AG04449 (cell line): Measurements from ENCODE around the gene SLC45A3.

Source experiments
- CTCF ChIA-PET: fragments of 350-600 bp; formaldehyde crosslinking; extraction: SDS; loops from one replicate; lab custom pipeline; 2021; ENCODE audit warnings: antibody characterized with exemption; lab: Yijun Ruan, JAX
- POLR2A ChIA-PET: fragments of 400-600, 350-600 bp; formaldehyde crosslinking; extraction: SDS; loops from one replicate; lab custom pipeline; 2020; ENCODE audit warnings: antibody characterized with exemption, inconsistent platforms; lab: Yijun Ruan, JAX
- DNase-seq: peaks from one replicate; pipeline ENCODE4 v3.0.0-alpha.2; 2010; ENCODE audit warnings: low read depth, low spot score
- H3K4me3 ChIP-seq: 2 replicates; pipeline ENCODE4 v1.5.1; 2011; ENCODE audit warnings: low read depth, mild to moderate bottlenecking, control low read depth, low read length
- TF ChIP-seq, protein P1 (sequence below): IDR thresholded peaks from one replicate; pipeline ENCODE4 v1.5.1; 2011; ENCODE audit warnings: mild to moderate bottlenecking, moderate library complexity, low read length, control low read depth, inconsistent platforms; ENCODE audit not compliant: insufficient read depth; ENCODE audit errors: missing control alignments

SLC45A3 gene

GRCh38 chr1:205627956-205628355, 52.4 kb downstream of the SLC45A3 start:
- no peak for DNase-seq
- ChIA-PET POLR2A (no interaction called here), CTCF (interaction anchor here (3.9 to 7.1 kb wide), 2 partner anchors 29 to 36 kb away, joined by 27 to 142 read pairs; no protein-coding TSS in a partner anchor)
- TF ChIP-seq, protein P1, sequence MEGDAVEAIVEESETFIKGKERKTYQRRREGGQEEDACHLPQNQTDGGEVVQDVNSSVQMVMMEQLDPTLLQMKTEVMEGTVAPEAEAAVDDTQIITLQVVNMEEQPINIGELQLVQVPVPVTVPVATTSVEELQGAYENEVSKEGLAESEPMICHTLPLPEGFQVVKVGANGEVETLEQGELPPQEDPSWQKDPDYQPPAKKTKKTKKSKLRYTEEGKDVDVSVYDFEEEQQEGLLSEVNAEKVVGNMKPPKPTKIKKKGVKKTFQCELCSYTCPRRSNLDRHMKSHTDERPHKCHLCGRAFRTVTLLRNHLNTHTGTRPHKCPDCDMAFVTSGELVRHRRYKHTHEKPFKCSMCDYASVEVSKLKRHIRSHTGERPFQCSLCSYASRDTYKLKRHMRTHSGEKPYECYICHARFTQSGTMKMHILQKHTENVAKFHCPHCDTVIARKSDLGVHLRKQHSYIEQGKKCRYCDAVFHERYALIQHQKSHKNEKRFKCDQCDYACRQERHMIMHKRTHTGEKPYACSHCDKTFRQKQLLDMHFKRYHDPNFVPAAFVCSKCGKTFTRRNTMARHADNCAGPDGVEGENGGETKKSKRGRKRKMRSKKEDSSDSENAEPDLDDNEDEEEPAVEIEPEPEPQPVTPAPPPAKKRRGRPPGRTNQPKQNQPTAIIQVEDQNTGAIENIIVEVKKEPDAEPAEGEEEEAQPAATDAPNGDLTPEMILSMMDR = no peak
- no peak overlapping the region for H3K4me3 ChIP-seq

DNA sequence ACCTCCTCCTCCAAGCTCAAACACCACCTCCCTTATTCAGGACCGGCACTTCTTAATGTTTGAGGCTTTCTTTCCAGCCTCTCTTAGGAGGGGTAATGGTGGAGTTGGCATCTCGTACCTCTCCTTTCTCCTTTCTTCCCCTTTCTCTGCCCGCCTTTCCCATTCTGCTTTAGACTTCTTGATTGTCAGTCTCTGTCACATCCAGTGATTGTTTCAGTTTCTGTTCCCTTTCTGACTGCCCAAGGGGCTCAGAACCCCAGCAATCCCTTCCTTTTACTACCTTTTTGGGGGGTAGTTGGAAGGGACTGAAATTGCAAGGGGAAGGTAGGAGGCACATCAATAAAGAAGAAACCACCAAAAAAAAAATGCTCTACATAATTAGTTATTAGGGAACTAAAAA, 54.1 kb downstream of the SLC45A3 start:
- ChIA-PET POLR2A (no interaction called here), CTCF (no interaction called here)
- no peak for DNase-seq
- H3K4me3 ChIP-seq = no peak overlapping the region
- TF ChIP-seq, protein P1 = no peak

GRCh38 chr1:205623646-205624045, 56.7 kb downstream of the SLC45A3 start:
- TF ChIP-seq, protein P1 = no peak
- no peak for DNase-seq
- POLR2A ChIA-PET = no interaction called here
- H3K4me3 ChIP-seq = no peak overlapping the region
- CTCF ChIA-PET = interaction anchor here (1.0 to 3.1 kb wide), 6 partner anchors 9 to 36 kb away, joined by 3 to 23 read pairs (median 4); no protein-coding TSS in a partner anchor

GRCh38 chr1:205620269-205620668, 60.0 kb downstream of the SLC45A3 start:
- no peak for DNase-seq
- no peak overlapping the region for H3K4me3 ChIP-seq
- ChIA-PET CTCF (interaction anchor here (0.8 to 3.6 kb wide), 5 partner anchors 10 to 38 kb away, joined by 3 to 22 read pairs (median 4); partner anchors contain the start of gene ELK4), POLR2A (no interaction called here)
- TF ChIP-seq, protein P1 = no peak

- CTCF ChIA-PET = interaction anchor here (2.6 to 3.6 kb wide), 2 partner anchors 13 to 28 kb away, joined by 8 to 22 read pairs; partner anchors contain the start of gene ELK4
These were observed 60.9 kb downstream of the SLC45A3 start for GRCh38 chr1:205619376-205619775.

DNA sequence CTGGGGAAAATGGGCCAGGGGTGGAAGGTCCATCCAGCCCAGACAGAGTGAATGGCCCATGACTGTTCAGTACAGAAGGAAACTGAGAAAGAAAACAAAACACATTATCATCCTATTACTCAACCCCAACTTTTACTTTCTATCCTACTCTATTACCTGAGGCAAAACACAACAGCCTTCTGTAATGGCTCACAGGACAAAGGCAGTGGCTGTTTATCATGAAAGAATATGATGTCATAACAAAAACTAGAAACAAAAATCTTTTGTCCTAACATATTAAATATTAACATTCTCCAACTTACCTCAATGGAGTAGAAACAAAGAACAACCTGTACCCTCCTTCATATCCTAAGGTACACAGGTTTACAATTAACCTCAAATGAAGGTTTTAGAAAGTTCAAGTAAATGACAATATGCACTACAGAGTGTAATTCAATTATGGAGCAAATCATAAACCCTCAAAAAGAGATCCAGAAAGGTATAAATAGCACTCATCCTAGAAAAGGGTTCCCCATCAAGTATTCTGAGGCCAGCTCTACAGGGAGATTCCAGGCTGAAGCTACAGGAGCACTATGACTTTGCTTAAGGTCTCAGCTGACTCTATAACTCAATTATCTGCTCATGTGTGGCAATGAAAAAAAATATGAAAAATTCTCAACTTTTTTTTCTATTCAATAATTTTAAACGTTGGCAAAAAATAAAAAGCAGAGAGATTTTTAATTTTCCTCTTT, 63.6 kb downstream of the SLC45A3 start:
- TF ChIP-seq, protein P1 = no peak
- H3K4me3 ChIP-seq = no peak overlapping the region
- no peak for DNase-seq
- ChIA-PET POLR2A (no interaction called here), CTCF (interaction anchor here (1.4 kb wide), 1 partner anchor 25 kb away, joined by 9 read pairs; no protein-coding TSS in a partner anchor)

More at GRCh38 chr1:205619376-205619775, 60.9 kb downstream of the SLC45A3 start:
- DNase-seq = no peak
- POLR2A ChIA-PET = no interaction called here
- no peak overlapping the region for H3K4me3 ChIP-seq
- TF ChIP-seq, protein P1 = no peak
